ENCODE measurements around the gene RHOBTB1.
"Not testable (repeated sequence)": the region's sequence is repeated elsewhere in the genome, so short reads cannot be mapped to it uniquely, and the experiment has no call there.

Gene RHOBTB1

DNA sequence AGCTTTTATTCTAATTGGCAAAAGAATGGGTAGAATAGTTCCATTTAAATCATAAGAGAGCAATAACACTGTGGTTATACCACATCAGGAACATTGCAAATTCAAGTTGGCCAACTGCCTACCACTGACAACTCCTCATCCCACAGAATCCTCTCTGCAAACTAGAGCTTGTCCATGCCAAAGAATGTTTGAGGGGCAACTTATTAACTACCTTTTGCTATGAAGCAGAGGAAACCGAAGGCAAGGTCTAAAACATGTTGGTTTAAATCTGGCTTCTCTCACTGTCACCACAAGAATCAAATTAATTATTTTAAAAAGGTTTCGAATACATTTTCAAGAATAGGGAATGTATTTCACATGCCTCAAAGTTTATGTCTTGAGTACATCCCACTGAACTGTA lies 36.0 kb downstream of the RHOBTB1 start:
- Histone ChIP-seq H3K4me1 (ENCODE audit: insufficient read depth, low read length, poor library complexity, severe bottlenecking) (peaks cover 12% of the 10 kb centered on the region), H3F3A (ENCODE audit: low read depth) (0 out of 2 replicates have a peak, but pooled peaks cover 3% of the 10 kb centered on the region), H3K36me3 (ENCODE audit: insufficient read depth, low read length) (no peaks in the 10 kb centered on the region), H3K4me3 (ENCODE audit: low read length, poor library complexity, severe bottlenecking) (no peak overlapping the region), H3K4me2 (ENCODE audit: low read depth, low read length, poor library complexity, severe bottlenecking) (no peak overlapping the region), H3K79me2 (ENCODE audit: insufficient read depth, low read length) (no peaks in the 10 kb centered on the region), H4K20me1 (ENCODE audit: insufficient read depth, low read length, poor library complexity, severe bottlenecking) (no peaks in the 10 kb centered on the region), H3K27me3 (ENCODE audit: insufficient read depth, low read length, poor library complexity, severe bottlenecking) (no peaks in the 10 kb centered on the region), H3K9ac (ENCODE audit: low read depth, low read length, poor library complexity, severe bottlenecking) (no peak overlapping the region), H3K9me3 (ENCODE audit: insufficient read depth, low read depth, low read length) (0 out of 2 replicates have a peak, but pooled peaks cover 3% of the 10 kb centered on the region), H2AFZ (ENCODE audit: low read length) (no peak overlapping the region), H3K9me2 (replicated peaks; ENCODE audit: low read depth, low read length) (no peaks in the 10 kb centered on the region)
- TF ChIP-seq, protein P1, sequence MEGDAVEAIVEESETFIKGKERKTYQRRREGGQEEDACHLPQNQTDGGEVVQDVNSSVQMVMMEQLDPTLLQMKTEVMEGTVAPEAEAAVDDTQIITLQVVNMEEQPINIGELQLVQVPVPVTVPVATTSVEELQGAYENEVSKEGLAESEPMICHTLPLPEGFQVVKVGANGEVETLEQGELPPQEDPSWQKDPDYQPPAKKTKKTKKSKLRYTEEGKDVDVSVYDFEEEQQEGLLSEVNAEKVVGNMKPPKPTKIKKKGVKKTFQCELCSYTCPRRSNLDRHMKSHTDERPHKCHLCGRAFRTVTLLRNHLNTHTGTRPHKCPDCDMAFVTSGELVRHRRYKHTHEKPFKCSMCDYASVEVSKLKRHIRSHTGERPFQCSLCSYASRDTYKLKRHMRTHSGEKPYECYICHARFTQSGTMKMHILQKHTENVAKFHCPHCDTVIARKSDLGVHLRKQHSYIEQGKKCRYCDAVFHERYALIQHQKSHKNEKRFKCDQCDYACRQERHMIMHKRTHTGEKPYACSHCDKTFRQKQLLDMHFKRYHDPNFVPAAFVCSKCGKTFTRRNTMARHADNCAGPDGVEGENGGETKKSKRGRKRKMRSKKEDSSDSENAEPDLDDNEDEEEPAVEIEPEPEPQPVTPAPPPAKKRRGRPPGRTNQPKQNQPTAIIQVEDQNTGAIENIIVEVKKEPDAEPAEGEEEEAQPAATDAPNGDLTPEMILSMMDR (conservative IDR thresholded peaks at IDR 0.05; ENCODE audit: low read length): no peak
- no peak for TF ChIP-seq EZH2phosphoT487 (IDR thresholded peaks at IDR 0.05; ENCODE audit: borderline replicate concordance)

DNA sequence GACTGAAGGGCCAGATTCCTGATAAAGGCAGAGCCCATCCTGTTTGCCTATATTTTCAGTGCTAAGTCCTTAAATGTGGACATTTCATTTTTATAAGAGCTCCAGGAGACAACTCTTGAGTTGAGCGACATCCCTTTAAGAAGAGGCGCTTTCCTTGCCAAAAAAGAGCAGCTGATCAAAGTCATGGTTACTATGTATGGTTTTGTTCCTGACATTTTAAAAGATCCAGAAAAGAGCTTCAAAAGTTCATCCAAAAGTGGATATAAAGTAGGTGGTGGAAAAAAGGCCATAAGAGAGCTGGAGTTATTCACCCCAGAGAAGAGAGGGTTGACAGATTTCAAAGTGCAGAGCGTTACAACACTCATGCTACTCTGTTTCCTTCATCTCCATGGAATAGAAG lies 36.7 kb downstream of the RHOBTB1 start:
- H3K9me2 ChIP-seq (replicated peaks; ENCODE audit: low read depth, low read length): no peaks in the 10 kb centered on the region
- 0 out of 2 replicates have a peak, but pooled peaks cover 3% of the 10 kb centered on the region for H3K9me3 ChIP-seq (ENCODE audit: insufficient read depth, low read depth, low read length)
- no peak overlapping the region for H2AFZ ChIP-seq (ENCODE audit: low read length)
- H3K79me2 ChIP-seq (ENCODE audit: insufficient read depth, low read length): no peaks in the 10 kb centered on the region
- no peak overlapping the region for H3K9ac ChIP-seq (ENCODE audit: low read depth, low read length, poor library complexity, severe bottlenecking)
- H3K4me1 ChIP-seq (ENCODE audit: insufficient read depth, low read length, poor library complexity, severe bottlenecking): peaks cover 12% of the 10 kb centered on the region
- H4K20me1 ChIP-seq (ENCODE audit: insufficient read depth, low read length, poor library complexity, severe bottlenecking): no peaks in the 10 kb centered on the region
- H3K4me2 ChIP-seq (ENCODE audit: low read depth, low read length, poor library complexity, severe bottlenecking): no peak overlapping the region
- no peaks in the 10 kb centered on the region for H3K36me3 ChIP-seq (ENCODE audit: insufficient read depth, low read length)
- H3F3A ChIP-seq (ENCODE audit: low read depth): 0 out of 2 replicates have a peak, but pooled peaks cover 3% of the 10 kb centered on the region
- no peak overlapping the region for H3K4me3 ChIP-seq (ENCODE audit: low read length, poor library complexity, severe bottlenecking)
- no peaks in the 10 kb centered on the region for H3K27me3 ChIP-seq (ENCODE audit: insufficient read depth, low read length, poor library complexity, severe bottlenecking)
- TF ChIP-seq, protein P1 (conservative IDR thresholded peaks at IDR 0.05; ENCODE audit: low read length): no peak
- TF ChIP-seq EZH2phosphoT487 (IDR thresholded peaks at IDR 0.05; ENCODE audit: borderline replicate concordance): no peak

DNA sequence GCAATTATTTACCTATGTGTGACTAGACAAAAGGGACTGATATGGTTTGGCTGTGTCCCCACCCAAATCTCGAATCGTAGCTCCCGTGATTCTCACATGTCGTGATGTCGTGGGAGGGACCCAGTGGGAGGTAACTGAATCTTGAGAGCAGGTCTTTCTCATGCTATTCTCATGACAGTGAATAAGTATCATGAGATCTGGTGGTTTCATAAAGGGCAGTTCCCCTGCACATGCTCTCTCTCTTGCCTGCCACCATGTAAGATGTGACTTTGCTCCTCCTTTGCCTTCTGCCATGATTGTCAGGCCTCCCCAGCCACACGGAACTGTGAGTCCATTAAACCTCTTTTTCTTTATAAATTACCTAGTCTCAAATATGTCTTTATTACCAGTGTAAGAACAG lies 37.2 kb downstream of the RHOBTB1 start:
- H3K79me2 ChIP-seq (ENCODE audit: insufficient read depth, low read length); H3K27me3 ChIP-seq (ENCODE audit: insufficient read depth, low read length, poor library complexity, severe bottlenecking); H3K4me3 ChIP-seq (ENCODE audit: low read length, poor library complexity, severe bottlenecking); H3K4me2 ChIP-seq (ENCODE audit: low read depth, low read length, poor library complexity, severe bottlenecking); H3F3A ChIP-seq (ENCODE audit: low read depth); H4K20me1 ChIP-seq (ENCODE audit: insufficient read depth, low read length, poor library complexity, severe bottlenecking); H3K9me3 ChIP-seq (ENCODE audit: insufficient read depth, low read depth, low read length); H3K9ac ChIP-seq (ENCODE audit: low read depth, low read length, poor library complexity, severe bottlenecking); H3K36me3 ChIP-seq (ENCODE audit: insufficient read depth, low read length); H2AFZ ChIP-seq (ENCODE audit: low read length); H3K9me2 ChIP-seq (replicated peaks; ENCODE audit: low read depth, low read length): not testable (repeated sequence)
- H3K4me1 ChIP-seq (ENCODE audit: insufficient read depth, low read length, poor library complexity, severe bottlenecking): peaks cover 12% of the 10 kb centered on the region

DNA sequence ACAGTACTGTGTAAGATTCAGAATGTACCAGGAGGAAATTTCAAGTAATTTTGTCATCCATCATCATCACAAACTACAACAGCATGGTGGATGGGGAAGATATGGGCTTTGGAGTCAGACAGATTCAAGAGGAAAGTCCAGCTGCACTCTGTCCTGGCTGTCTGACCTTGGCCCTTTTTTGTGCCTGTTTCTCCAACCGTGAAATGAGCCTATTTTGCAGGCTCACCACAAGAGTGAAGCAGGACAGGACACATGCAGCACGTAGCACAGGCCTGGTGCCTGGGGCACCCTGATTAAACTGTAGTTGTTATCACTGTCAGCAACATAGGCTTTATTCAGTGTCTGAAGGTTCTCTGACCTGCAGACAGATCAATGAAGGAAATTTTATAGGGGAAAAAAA lies 37.6 kb downstream of the RHOBTB1 start:
- H3K79me2 ChIP-seq (ENCODE audit: insufficient read depth, low read length): no peaks in the 10 kb centered on the region
- H3K27me3 ChIP-seq (ENCODE audit: insufficient read depth, low read length, poor library complexity, severe bottlenecking): no peaks in the 10 kb centered on the region
- no peaks in the 10 kb centered on the region for H3K9me2 ChIP-seq (replicated peaks; ENCODE audit: low read depth, low read length)
- 0 out of 2 replicates have a peak, but pooled peaks cover 3% of the 10 kb centered on the region for H3F3A ChIP-seq (ENCODE audit: low read depth)
- no peak overlapping the region for H2AFZ ChIP-seq (ENCODE audit: low read length)
- no peaks in the 10 kb centered on the region for H3K36me3 ChIP-seq (ENCODE audit: insufficient read depth, low read length)
- 0 out of 2 replicates have a peak, but pooled peaks cover 3% of the 10 kb centered on the region for H3K9me3 ChIP-seq (ENCODE audit: insufficient read depth, low read depth, low read length)
- H4K20me1 ChIP-seq (ENCODE audit: insufficient read depth, low read length, poor library complexity, severe bottlenecking): no peaks in the 10 kb centered on the region
- peaks cover 12% of the 10 kb centered on the region for H3K4me1 ChIP-seq (ENCODE audit: insufficient read depth, low read length, poor library complexity, severe bottlenecking)
- H3K9ac ChIP-seq (ENCODE audit: low read depth, low read length, poor library complexity, severe bottlenecking): no peak overlapping the region
- no peak overlapping the region for H3K4me2 ChIP-seq (ENCODE audit: low read depth, low read length, poor library complexity, severe bottlenecking)
- no peak overlapping the region for H3K4me3 ChIP-seq (ENCODE audit: low read length, poor library complexity, severe bottlenecking)
- no peak for TF ChIP-seq EZH2phosphoT487 (IDR thresholded peaks at IDR 0.05; ENCODE audit: borderline replicate concordance)
- TF ChIP-seq, protein P1 (conservative IDR thresholded peaks at IDR 0.05; ENCODE audit: low read length): no peak

Measured in Loucy (cell line).